ENCODE data around the gene WNK1.

Gene WNK1

GRCh38 chr12:951176-951575 lies 198.8 kb downstream of the WNK1 start:
- DNase-seq (ENCODE audit: low read depth): no peak

GRCh38 chr12:953776-954175 lies 201.4 kb downstream of the WNK1 start:
- DNase-seq (ENCODE audit: low read depth): no peak

- no peak for DNase-seq (ENCODE audit: low read depth)
These were observed 202.4 kb downstream of the WNK1 start for GRCh38 chr12:954741-955140.

- no peak for DNase-seq (ENCODE audit: low read depth)
These were observed 203.6 kb downstream of the WNK1 start for GRCh38 chr12:955939-956338.

GRCh38 chr12:958588-959123 lies 206.3 kb downstream of the WNK1 start:
- DNase-seq (ENCODE audit: low read depth): no peak

All from CMK (cell line).